GM23248 (cell line): ENCODE measurements around the gene UBN1. TPM values are rescaled to one million over a fixed set of nuclear protein-coding genes. Genes with fewer than 3 reads are reported as not detected.

Experiments
- DNase-seq: peaks from one replicate; pipeline ENCODE4 v3.0.0-alpha.2; 2015
- H2AFZ ChIP-seq: fragments of 200-600 bp; sonication (generic); 2 replicates; pipeline ENCODE4 v1.6.1; 2016; ENCODE audit warnings: antibody characterized with exemption
- H3F3A ChIP-seq: fragments of 200-600 bp; sonication (generic); 2 replicates; pipeline ENCODE4 v1.6.1; 2016; ENCODE audit warnings: mild to moderate bottlenecking, antibody characterized with exemption, mixed run types; ENCODE audit not compliant: insufficient read depth
- H3K27ac ChIP-seq: fragments of 200-600 bp; sonication (generic); 2 replicates; pipeline ENCODE4 v1.5.1; 2016; ENCODE audit warnings: mild to moderate bottlenecking
- H3K27me3 ChIP-seq: fragments of 200-600 bp; sonication (generic); replicated peaks from 2 replicates; pipeline ENCODE4 v1.6.1; 2016; ENCODE audit warnings: mild to moderate bottlenecking; ENCODE audit not compliant: insufficient read depth
- H3K36me3 ChIP-seq: fragments of 200-600 bp; sonication (generic); 2 replicates; pipeline ENCODE4 v1.6.1; 2016; ENCODE audit warnings: low read depth, mild to moderate bottlenecking
- H3K4me1 ChIP-seq: fragments of 200-600 bp; sonication (generic); 2 replicates; pipeline ENCODE4 v1.6.1; 2016; ENCODE audit warnings: mild to moderate bottlenecking; ENCODE audit not compliant: insufficient read depth
- H3K4me2 ChIP-seq: fragments of 200-600 bp; sonication (generic); one replicate; pipeline ENCODE4 v1.6.1; 2016; ENCODE audit warnings: mild to moderate bottlenecking; ENCODE audit not compliant: unreplicated experiment
- H3K4me3 ChIP-seq: fragments of 200-600 bp; sonication (generic); 2 replicates; pipeline ENCODE4 v1.5.1; 2016; ENCODE audit warnings: mild to moderate bottlenecking
- H3K79me2 ChIP-seq: fragments of 200-600 bp; sonication (generic); 2 replicates; pipeline ENCODE4 v1.6.1; 2016; ENCODE audit warnings: mild to moderate bottlenecking; ENCODE audit not compliant: insufficient read depth
- H3K9ac ChIP-seq: fragments of 200-600 bp; sonication (generic); 2 replicates; pipeline ENCODE4 v1.6.1; 2016; ENCODE audit warnings: mild to moderate bottlenecking
- H3K9me2 ChIP-seq: fragments of 200-600 bp; sonication (generic); 2 replicates; pipeline ENCODE4 v1.6.1; 2016; ENCODE audit warnings: mixed run types, mild to moderate bottlenecking, moderate library complexity; ENCODE audit not compliant: insufficient read depth
- H3K9me3 ChIP-seq: fragments of 200-600 bp; sonication (generic); one replicate; pipeline ENCODE4 v1.6.1; 2017; ENCODE audit warnings: low read depth
- H4K20me1 ChIP-seq: fragments of 200-600 bp; sonication (generic); 2 replicates; pipeline ENCODE4 v1.6.0; 2016; ENCODE audit not compliant: insufficient read depth
- EZH2 ChIP-seq: fragments of 200-600 bp; sonication (generic); IDR thresholded peaks from 2 replicates; pipeline ENCODE4 v1.6.1; 2018; ENCODE audit warnings: antibody characterized with exemption, mild to moderate bottlenecking; ENCODE audit not compliant: insufficient read depth, poor library complexity, severe bottlenecking
- EZH2phosphoT487 ChIP-seq: fragments of 200-600 bp; sonication (generic); IDR thresholded peaks from 2 replicates; pipeline ENCODE4 v1.6.1; 2018; ENCODE audit warnings: antibody characterized with exemption, moderate library complexity, mild to moderate bottlenecking, low read depth; ENCODE audit not compliant: insufficient read depth
- WGBS, 2 experiments: methylation state at CpG; one replicate each; pipeline ENCODE4 v1.1.6; 2015 to 2017; ENCODE audit warnings: low lambda C conversion rate in 2 of 2, low coverage in 1 of 2; ENCODE audit errors: missing lambda C conversion rate in 2 of 2; 5-methylcytosine and 5-hydroxymethylcytosine counted together
- in situ Hi-C: fragments of 300-500 bp; cut with MboI; formaldehyde crosslinking; loops from 2 replicates; pipeline ENCODE4 v1.15.0; 2020
- polyA plus RNA-seq: library from polyadenylated mRNA; unstranded; fragments of >200 nt; fragmentation: Nextera tagmentation; extraction: Ambion mirVana; gene quantifications from 2 replicates; pipeline ENCODE4 v1.2.1, GENCODE V29; 2016
- total RNA-seq: library from RNA; depleted of rRNA; stranded (reverse); fragments of >200 nt; shearing (Covaris generic); gene quantifications from 2 replicates; pipeline ENCODE4 v1.2.3, GENCODE V29; 2014

Gene UBN1
- total and polyA plus RNA-seq, 2 experiments from 2014 or later: 9.9 to 16.4 TPM

- 95% methylated on average over 36 to 45 of the region's 45 CpGs for WGBS, 2 experiments
- no peaks in the 10 kb centered on the region for H4K20me1 ChIP-seq
- no peak overlapping the region for H3K27ac ChIP-seq
- peaks cover 14% of the 10 kb centered on the region for H3F3A ChIP-seq
- peaks cover 30% of the 10 kb centered on the region for H3K36me3 ChIP-seq
- DNase-seq: no peak
- H2AFZ ChIP-seq: no peak overlapping the region
- H3K27me3 ChIP-seq: no peaks in the 10 kb centered on the region
- no peaks in the 10 kb centered on the region for H3K79me2 ChIP-seq
- H3K9ac ChIP-seq: no peak overlapping the region
- in situ Hi-C loops: no loop called here
- peaks cover 8% of the 10 kb centered on the region; the same call in 1 of the 2 replicates for H3K4me1 ChIP-seq
- H3K9me2 ChIP-seq: no peaks in the 10 kb centered on the region
- no peak overlapping the region for H3K4me3 ChIP-seq
- TF ChIP-seq EZH2phosphoT487 (no peak), EZH2 (no peak)
- no peak overlapping the region for H3K4me2 ChIP-seq
- H3K9me3 ChIP-seq: no peaks in the 10 kb centered on the region
These were observed 37.9 kb downstream of the UBN1 start for GRCh38 chr16:4884972-4885874.

DNA sequence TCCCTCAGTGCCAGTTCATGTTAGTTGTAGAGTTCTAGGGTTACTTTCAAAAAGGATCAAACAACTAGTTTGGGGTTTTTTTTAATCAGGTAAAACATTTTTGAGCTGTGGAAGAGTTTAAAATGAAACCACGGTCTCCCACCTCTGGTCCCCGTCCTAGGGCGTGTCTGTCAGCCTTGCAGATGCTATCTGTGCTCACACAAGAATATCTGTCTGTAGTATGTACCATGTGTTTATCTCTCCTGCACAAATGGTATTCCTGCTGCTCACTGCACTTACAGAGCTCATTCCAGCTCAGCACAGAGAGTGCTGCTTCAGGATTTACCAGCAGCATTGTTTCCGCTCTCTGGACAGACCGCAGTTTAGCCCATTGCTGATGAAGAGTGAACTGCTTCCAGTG lies 38.9 kb downstream of the UBN1 start:
- Histone ChIP-seq H3K36me3 (peaks cover 22% of the 10 kb centered on the region), H3K9me2 (no peaks in the 10 kb centered on the region), H4K20me1 (no peaks in the 10 kb centered on the region), H3K9ac (no peak overlapping the region), H2AFZ (no peak overlapping the region), H3K9me3 (no peaks in the 10 kb centered on the region), H3K4me3 (no peak overlapping the region), H3K4me2 (no peak overlapping the region), H3K27ac (no peak overlapping the region), H3K27me3 (no peaks in the 10 kb centered on the region), H3K79me2 (no peaks in the 10 kb centered on the region), H3K4me1 (peaks cover 8% of the 10 kb centered on the region; the same call in 1 of the 2 replicates), H3F3A (peaks cover 14% of the 10 kb centered on the region)
- in situ Hi-C loops: no loop called here
- DNase-seq: no peak
- WGBS, 2 experiments: 98 to 99% methylated on average over 5 of the region's 5 CpGs
- TF ChIP-seq EZH2phosphoT487 (no peak), EZH2 (no peak)

GRCh38 chr16:4888428-4889135 lies 41.3 kb downstream of the UBN1 start:
- H3K4me2 ChIP-seq: no peak overlapping the region
- DNase-seq: no peak
- no peaks in the 10 kb centered on the region for H3K4me1 ChIP-seq
- no peaks in the 10 kb centered on the region for H3K27me3 ChIP-seq
- no peaks in the 10 kb centered on the region for H3K9me3 ChIP-seq
- H4K20me1 ChIP-seq: no peaks in the 10 kb centered on the region
- 90 to 91% methylated on average over 9 of the region's 9 CpGs for WGBS, 2 experiments
- TF ChIP-seq EZH2phosphoT487 (no peak), EZH2 (no peak)
- H3K36me3 ChIP-seq: peaks cover 14% of the 10 kb centered on the region
- in situ Hi-C loops: no loop called here
- H3K27ac ChIP-seq: no peak overlapping the region
- no peak overlapping the region for H2AFZ ChIP-seq
- no peaks in the 10 kb centered on the region for H3K79me2 ChIP-seq
- no peaks in the 10 kb centered on the region for H3K9me2 ChIP-seq
- H3K4me3 ChIP-seq: no peak overlapping the region
- no peak overlapping the region for H3K9ac ChIP-seq
- H3F3A ChIP-seq: no peaks in the 10 kb centered on the region

- peaks cover 14% of the 10 kb centered on the region; the same call in 1 of the 2 replicates for H3K36me3 ChIP-seq
- H3F3A ChIP-seq: no peaks in the 10 kb centered on the region
- H3K9me3 ChIP-seq: no peaks in the 10 kb centered on the region
- in situ Hi-C loops: no loop called here
- TF ChIP-seq EZH2phosphoT487: no peak
- no peak for TF ChIP-seq EZH2
- no peaks in the 10 kb centered on the region for H3K9me2 ChIP-seq
- H3K79me2 ChIP-seq: no peaks in the 10 kb centered on the region
- no peak overlapping the region for H3K4me3 ChIP-seq
- H3K27me3 ChIP-seq: no peaks in the 10 kb centered on the region
- H4K20me1 ChIP-seq: no peaks in the 10 kb centered on the region
- 72 to 76% methylated on average over 11 of the region's 11 CpGs for WGBS, 2 experiments
- H3K9ac ChIP-seq: no peak overlapping the region
- H2AFZ ChIP-seq: no peak overlapping the region
- no peak for DNase-seq
- H3K27ac ChIP-seq: no peak overlapping the region
- no peak overlapping the region for H3K4me2 ChIP-seq
- H3K4me1 ChIP-seq: no peaks in the 10 kb centered on the region
These were observed 42.7 kb downstream of the UBN1 start for GRCh38 chr16:4890026-4890425.
